NCI-H82 (cell line): Measurements from ENCODE around the gene IGSF3.
A peak's percentile ranks its signal among the peaks of the same experiment; 100 is the strongest.

Experiments used
- DNase-seq: peaks from one replicate; lab custom pipeline; 2025; lab: John Stamatoyannopoulos, UW

The IGSF3 gene

GRCh38 chr1:116686175-116686574, 18.6 kb upstream of the IGSF3 start:
- no peak for DNase-seq

- no peak for DNase-seq
These were observed 17.0 kb upstream of the IGSF3 start for GRCh38 chr1:116684575-116684974.

- DNase-seq = no peak
These were observed 15.2 kb upstream of the IGSF3 start for GRCh38 chr1:116682641-116683221.

GRCh38 chr1:116681343-116681899, 13.9 kb upstream of the IGSF3 start:
- DNase-seq = no peak

- no peak for DNase-seq
These were observed 13.2 kb upstream of the IGSF3 start for GRCh38 chr1:116680752-116681151.

- no peak for DNase-seq
These were observed 12.5 kb upstream of the IGSF3 start for GRCh38 chr1:116679828-116680628.

GRCh38 chr1:116679091-116679827, 11.7 kb upstream of the IGSF3 start:
- DNase-seq = peak; percentile 22

GRCh38 chr1:116678732-116679090, 11.2 kb upstream of the IGSF3 start:
- no peak for DNase-seq

- no peak for DNase-seq
These were observed 10.0 kb upstream of the IGSF3 start for GRCh38 chr1:116677474-116678062.

- DNase-seq = no peak
These were observed 8.8 kb upstream of the IGSF3 start for GRCh38 chr1:116676291-116676690.

GRCh38 chr1:116674751-116675150, 7.2 kb upstream of the IGSF3 start:
- no peak for DNase-seq

- no peak for DNase-seq
These were observed 6.5 kb upstream of the IGSF3 start for GRCh38 chr1:116674011-116674531.

- DNase-seq = peak; percentile 21
These were observed 4.4 kb upstream of the IGSF3 start for GRCh38 chr1:116671912-116672311.

GRCh38 chr1:116671072-116671760, 3.7 kb upstream of the IGSF3 start:
- no peak for DNase-seq

- DNase-seq = no peak
These were observed 744 bp upstream of the IGSF3 start for GRCh38 chr1:116668277-116668676.

GRCh38 chr1:116667078-116667574, 407 bp downstream of the IGSF3 start:
- peak; percentile 71 for DNase-seq

- peak; percentile 67 for DNase-seq
These were observed 1.1 kb downstream of the IGSF3 start for GRCh38 chr1:116666187-116667077.

- no peak for DNase-seq
These were observed 2.6 kb downstream of the IGSF3 start for GRCh38 chr1:116664978-116665371.

- no peak for DNase-seq
These were observed 3.1 kb downstream of the IGSF3 start for GRCh38 chr1:116664366-116664977.

- DNase-seq = no peak
These were observed 3.7 kb downstream of the IGSF3 start for GRCh38 chr1:116663821-116664220.
